NCI-H2029 (cell line): ENCODE results near the gene KNL1.
"Not testable (repeated sequence)": the region's sequence is repeated elsewhere in the genome, so short reads cannot be mapped to it uniquely, and the experiment has no call there.

ENCODE experiments used
- DNase-seq: peaks from one replicate; lab custom pipeline; 2025; lab: John Stamatoyannopoulos, UW

The KNL1 gene

GRCh38 chr15:40676906-40677305 lies 82.9 kb downstream of the KNL1 start:
- DNase-seq: not testable (repeated sequence)

GRCh38 chr15:40680151-40680550 lies 86.1 kb downstream of the KNL1 start:
- no peak for DNase-seq

GRCh38 chr15:40680959-40681358 lies 86.9 kb downstream of the KNL1 start:
- not testable (repeated sequence) for DNase-seq

GRCh38 chr15:40684381-40684780 lies 90.3 kb downstream of the KNL1 start:
- DNase-seq: no peak

GRCh38 chr15:40685376-40685775 lies 91.3 kb downstream of the KNL1 start:
- no peak for DNase-seq

GRCh38 chr15:40688932-40689799 lies 95.1 kb downstream of the KNL1 start:
- DNase-seq: no peak

- DNase-seq: no peak
These were observed 97.7 kb downstream of the KNL1 start for GRCh38 chr15:40691737-40692136.

- DNase-seq: no peak
These were observed 100.0 kb downstream of the KNL1 start for GRCh38 chr15:40693904-40694687.

GRCh38 chr15:40694688-40695468 lies 100.8 kb downstream of the KNL1 start, which contains the start of gene RAD51:
RAD51 (plus strand) TSS chr15:40695174; CDS start chr15:40698759, 3,585 bp downstream.
- peak; percentile 63 for DNase-seq

GRCh38 chr15:40695469-40695890 lies 101.4 kb downstream of the KNL1 start:
- DNase-seq: no peak

- DNase-seq: no peak
These were observed 102.2 kb downstream of the KNL1 start for GRCh38 chr15:40696228-40696627.

GRCh38 chr15:40697916-40698315 lies 103.9 kb downstream of the KNL1 start:
- DNase-seq: no peak

GRCh38 chr15:40702077-40702476 lies 108.0 kb downstream of the KNL1 start:
- no peak for DNase-seq

- no peak for DNase-seq
These were observed 112.1 kb downstream of the KNL1 start for GRCh38 chr15:40706121-40706520.
